Bronchial epithelial cell (primary cell): ENCODE results near the gene FRS2. TPM values are rescaled to one million over a fixed set of nuclear protein-coding genes. Genes with fewer than 3 reads are reported as not detected.

Experiments used
- DNase-seq: peaks from one replicate; pipeline ENCODE4 v3.0.0-alpha.2; 2010; ENCODE audit warnings: low read depth
- FAIRE-seq: peaks from 2 replicates; lab custom pipeline; 2011; peaks lifted over from hg19 to GRCh38; lab: Jason Lieb, UNC
- H3K27me3 ChIP-seq: 2 replicates; pipeline ENCODE4 v1.5.1; 2011; ENCODE audit warnings: low read length; ENCODE audit not compliant: control insufficient read depth, insufficient read depth
- H3K36me3 ChIP-seq: 2 replicates; pipeline ENCODE4 v1.5.1; 2011; ENCODE audit warnings: low read length; ENCODE audit not compliant: control insufficient read depth, insufficient read depth
- H3K4me3 ChIP-seq: 2 replicates; pipeline ENCODE4 v1.5.1; 2011; ENCODE audit warnings: mild to moderate bottlenecking, low read depth, low read length, control low read depth
- CTCF ChIP-seq: IDR thresholded peaks from 2 replicates; pipeline ENCODE4 v1.5.1; 2011; ENCODE audit warnings: mild to moderate bottlenecking, moderate library complexity, low read length, control low read depth, inconsistent platforms; ENCODE audit not compliant: insufficient read depth, severe bottlenecking
- total RNA-seq: library from RNA; depleted of rRNA; stranded (reverse); fragments of >200 nt; gene quantifications from 2 replicates; pipeline ENCODE4 v1.2.1, GENCODE V29; 2014

Gene FRS2
- total RNA-seq, 1 donor from 2014 or later = 27.1 TPM

- FAIRE-seq (no peak), DNase-seq (no peak)
- TF ChIP-seq CTCF = no peak
- Histone ChIP-seq H3K27me3 (no peaks in the 10 kb centered on the region), H3K36me3 (no peaks in the 10 kb centered on the region), H3K4me3 (no peak overlapping the region)
These were observed 41.7 kb upstream of the FRS2 start for GRCh38 chr12:69428351-69429073.

DNA sequence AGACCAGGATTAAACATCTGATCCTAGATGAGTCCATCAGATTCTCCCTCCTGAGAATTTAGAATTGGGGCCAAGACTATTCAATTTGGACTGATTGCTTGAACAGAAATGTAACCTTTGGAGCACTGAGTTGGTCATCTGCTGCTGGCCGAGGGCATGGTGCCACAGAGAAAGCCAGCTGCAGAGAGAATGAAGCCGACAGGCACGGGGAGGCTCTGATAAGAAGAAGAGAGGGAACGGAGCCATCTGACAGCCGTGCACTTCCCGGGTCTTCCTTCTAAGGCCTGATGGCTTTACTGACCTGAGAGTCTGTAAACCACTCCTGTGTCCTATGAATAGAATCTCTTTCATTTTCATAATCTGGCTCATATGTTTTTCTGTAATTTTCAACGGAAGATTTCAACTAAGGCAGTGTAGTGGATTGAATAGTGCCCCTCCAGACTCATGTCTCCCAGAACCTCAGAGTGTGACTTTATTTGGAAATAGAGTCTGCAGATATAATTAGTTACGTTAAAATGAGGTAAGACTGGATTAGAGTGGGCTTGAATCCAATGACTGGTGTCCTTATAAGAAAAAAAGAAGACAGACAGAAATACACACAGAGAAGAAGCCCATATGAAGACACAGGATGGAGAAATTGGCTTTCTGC lies 39.1 kb upstream of the FRS2 start:
- no peaks in the 10 kb centered on the region for H3K36me3 ChIP-seq
- no peak overlapping the region for H3K4me3 ChIP-seq
- TF ChIP-seq CTCF = no peak
- H3K27me3 ChIP-seq = no peaks in the 10 kb centered on the region
- DNase-seq (no peak), FAIRE-seq (no peak)

DNA sequence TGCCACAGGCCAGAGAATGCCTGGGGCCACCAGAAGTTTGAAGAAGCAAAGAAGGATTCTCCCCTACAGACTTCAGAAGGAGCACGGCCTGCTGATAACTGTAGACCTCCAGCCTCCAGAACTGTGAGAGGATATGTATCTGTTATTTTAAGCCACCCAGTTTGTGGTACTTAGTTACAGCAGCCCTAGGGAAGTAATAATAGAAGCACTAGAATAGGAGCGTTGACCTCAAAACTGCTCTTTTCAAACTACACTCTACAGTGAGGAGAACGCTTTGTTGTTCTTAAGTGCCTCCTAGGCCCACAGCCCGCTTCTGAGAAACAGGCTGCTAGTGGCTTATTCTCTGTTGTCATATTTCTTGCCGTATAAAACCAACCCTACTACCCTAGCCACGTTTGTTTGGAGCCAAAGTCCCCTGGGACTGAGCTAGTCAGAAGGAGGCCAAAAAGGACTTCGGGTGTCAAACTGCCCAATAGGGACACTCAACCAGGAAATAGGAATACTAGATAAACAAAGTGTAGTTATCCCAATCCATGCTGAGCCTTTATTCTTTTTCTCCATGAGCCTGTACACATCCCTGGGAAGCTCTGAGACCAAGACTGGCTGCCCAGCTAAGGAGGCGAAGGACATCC lies 38.5 kb upstream of the FRS2 start:
- Histone ChIP-seq H3K27me3 (no peaks in the 10 kb centered on the region), H3K4me3 (no peak overlapping the region), H3K36me3 (no peaks in the 10 kb centered on the region)
- FAIRE-seq (no peak), DNase-seq (no peak)
- TF ChIP-seq CTCF = no peak

- DNase-seq = no peak
- Histone ChIP-seq H3K27me3 (no peaks in the 10 kb centered on the region), H3K4me3 (no peak overlapping the region), H3K36me3 (no peaks in the 10 kb centered on the region)
- no peak for FAIRE-seq
- TF ChIP-seq CTCF = no peak
These were observed 36.5 kb upstream of the FRS2 start for GRCh38 chr12:69433653-69434052.

DNA sequence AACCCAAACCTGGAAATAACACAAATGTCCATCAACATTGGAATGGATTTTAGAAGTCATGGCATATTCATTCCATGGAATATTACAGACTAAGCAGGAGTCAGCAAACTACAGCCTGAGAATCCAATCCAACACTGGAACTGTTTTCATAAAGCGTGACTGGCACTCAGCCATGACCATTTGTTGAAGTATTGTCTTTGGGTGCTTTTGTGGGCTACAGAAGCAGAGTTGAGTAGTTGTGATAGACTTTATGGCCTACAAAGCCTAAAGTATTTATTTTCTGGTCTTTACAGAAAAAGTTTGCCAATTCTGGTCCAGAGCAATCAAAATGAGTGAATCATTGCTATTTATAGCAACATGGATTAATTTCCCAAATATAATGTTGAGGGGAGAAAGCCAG lies 34.5 kb upstream of the FRS2 start:
- Histone ChIP-seq H3K4me3 (no peak overlapping the region), H3K36me3 (no peaks in the 10 kb centered on the region), H3K27me3 (no peaks in the 10 kb centered on the region)
- FAIRE-seq (no peak), DNase-seq (no peak)
- TF ChIP-seq CTCF = no peak
